Measurements from ENCODE around the gene GMDS. TPM values are rescaled to one million over a fixed set of nuclear protein-coding genes. Genes with fewer than 3 reads are reported as not detected.

The GMDS gene
- total and polyA plus RNA-seq, 2 of the 8 experiments (the other 6 are each of a cell fraction or from before 2014, with no cell fraction given): 16.8 to 50.0 TPM

- peak overlapping the region; percentile 50 to 52; a peak in 3 of 4 replicates for H3K4me2 ChIP-seq (ENCODE audit: insufficient read depth in 1 of 2, low read depth in 2 of 2, low read length in 2 of 2)
- POLR2A ChIA-PET (ENCODE audit: partially characterized antibody): interaction anchor here (1.1 kb wide), 1 partner anchor 36 kb away, joined by 3 read pairs; no protein-coding TSS in a partner anchor
Observed at GRCh38 chr6:1834646-1835516, 410.5 kb downstream of the GMDS start.

More at GRCh38 chr6:1834646-1835516, 410.5 kb downstream of the GMDS start:
- H3K9me3 ChIP-seq (ENCODE audit: insufficient read depth in 2 of 2, low read depth in 1 of 2, low read length in 1 of 2): no peaks in the 10 kb centered on the region
- H2BK12ac ChIP-seq (ENCODE audit: low read depth, low read length): no peak overlapping the region
- no peaks in the 10 kb centered on the region for H3K79me2 ChIP-seq (ENCODE audit: control insufficient read depth in 1 of 2, insufficient read depth in 2 of 2, low read length in 2 of 2)
- H3K27ac ChIP-seq (ENCODE audit: low read depth, low read length): no peak overlapping the region
- no peak overlapping the region for H2BK15ac ChIP-seq (ENCODE audit: low read length)
- FAIRE-seq (no peak), DNase-seq (ENCODE audit: low read depth in 1 of 2, low spot score in 2 of 2) (no peak)
- H2BK20ac ChIP-seq (ENCODE audit: low read length): no peak overlapping the region
- no peak overlapping the region; a peak in 1 of 8 replicates for H3K4me3 ChIP-seq (ENCODE audit: extremely low read depth in 1 of 4, insufficient read depth in 2 of 4, low read depth in 3 of 4, low read length in 4 of 4)
- H3K4ac ChIP-seq (replicated peaks; ENCODE audit: insufficient read length, low read depth, low read length): no peak overlapping the region
- no peaks in the 10 kb centered on the region for H3K23me2 ChIP-seq (ENCODE audit: low read depth, low read length)
- no peak overlapping the region for H4K5ac ChIP-seq (ENCODE audit: insufficient read length, low read depth, low read length)
- H4K20me1 ChIP-seq (replicated peaks in 1 of 2; ENCODE audit: control insufficient read depth in 1 of 2, insufficient read depth in 2 of 2, low read length in 2 of 2): no peaks in the 10 kb centered on the region
- no peaks in the 10 kb centered on the region for H3K27me3 ChIP-seq (replicated peaks in 1 of 4; ENCODE audit: control insufficient read depth in 3 of 4, extremely low read depth in 1 of 4, insufficient read depth in 3 of 4, low read length in 3 of 4)
- WGBS, 2 experiments (ENCODE audit: extremely low coverage in 1 of 2, insufficient coverage in 1 of 2, insufficient read length in 1 of 2, insufficient replicate concordance in 2 of 2, low coverage in 1 of 2, low lambda C conversion rate in 2 of 2, missing lambda C conversion rate in 1 of 2): 68% methylated on average over 10 of the region's 10 CpGs; no CpG with 5 or more reads in 1 of the 2 experiments
- TF ChIP-seq CEBPB (IDR thresholded peaks at IDR 0.05; ENCODE audit: low read depth, low read length) (peak; percentile 45; the same call in 1 of the 2 replicates), SAP30 (IDR thresholded peaks at IDR 0.05; ENCODE audit: insufficient read depth, insufficient replicate concordance, low read length) (no peak)
- H3K56ac ChIP-seq (replicated peaks; ENCODE audit: insufficient read length, low read depth, low read length): no peak overlapping the region
- no peaks in the 10 kb centered on the region for H3K79me1 ChIP-seq (ENCODE audit: low read depth, low read length)
- no peak overlapping the region for H4K8ac ChIP-seq (ENCODE audit: extremely low read depth, insufficient read depth, low read length)
- no peak overlapping the region for H2AK5ac ChIP-seq (ENCODE audit: low read depth, low read length)
- H3K36me3 ChIP-seq (ENCODE audit: control insufficient read depth in 2 of 4, insufficient read depth in 4 of 4, low read length in 3 of 4): no peaks in the 10 kb centered on the region
- no peak overlapping the region for H3K14ac ChIP-seq (ENCODE audit: insufficient read length)
- no peak overlapping the region for H3K23ac ChIP-seq (ENCODE audit: insufficient read length)
- peak overlapping the region; percentile 49; the same call in 1 of the 2 replicates for H3K18ac ChIP-seq (ENCODE audit: extremely low read depth, low read length)
- H2BK5ac ChIP-seq (ENCODE audit: low read depth, low read length): no peak overlapping the region
- CTCF ChIA-PET (ENCODE audit: partially characterized antibody): no interaction called here
- H2AFZ ChIP-seq (ENCODE audit: low read length): no peak overlapping the region
- H4K91ac ChIP-seq (replicated peaks; ENCODE audit: insufficient read length, low read length): no peak overlapping the region
- no peak overlapping the region for H2BK120ac ChIP-seq (replicated peaks; ENCODE audit: low read depth, low read length)
- H3K4me1 ChIP-seq (replicated peaks in 1 of 4; ENCODE audit: control insufficient read depth in 3 of 4, insufficient read depth in 4 of 4, low read length in 3 of 4): peaks cover 4 to 22% (median 10%) of the 10 kb centered on the region in 4 experiments
- H3K9ac ChIP-seq (replicated peaks in 1 of 4; ENCODE audit: extremely low read depth in 1 of 4, low read depth in 3 of 4, low read length in 3 of 4): no peak overlapping the region
